MCF 10A (cell line): Measurements from ENCODE around the gene TRAPPC5. TPM values are rescaled to one million over a fixed set of nuclear protein-coding genes. Genes with fewer than 3 reads are reported as not detected.

Experiments
- BruUV-seq: library from RNA; stranded (reverse); fragments of 400-500 nt; replicated peaks from 2 replicates; lab custom pipeline; 2021; lab: Mats Ljungman, UMichigan
- CTCF ChIA-PET: fragments of 300-600 bp; sonication (Branson Sonifier 250); formaldehyde crosslinking; extraction: SDS; loops from one replicate; lab custom pipeline; 2021; ENCODE audit warnings: antibody characterized with exemption, inconsistent platforms; lab: Yijun Ruan, JAX
- POLR2A ChIA-PET: fragments of 300-600, 350-650 bp; sonication (Branson Sonifier 250); formaldehyde crosslinking; extraction: SDS; loops from one replicate; lab custom pipeline; 2020; ENCODE audit warnings: antibody characterized with exemption, inconsistent platforms; lab: Yijun Ruan, JAX
- DNase-seq: peaks from one replicate; pipeline ENCODE4 v3.0.0-alpha.2; 2018; ENCODE audit not compliant: unreplicated experiment
- H3K27ac Mint-ChIP-seq: one replicate; pipeline ENCODE4 v1.8.0; 2022; ENCODE audit warnings: mild to moderate bottlenecking, low read depth, mixed read lengths; ENCODE audit not compliant: unreplicated experiment
- H3K27me3 Mint-ChIP-seq: one replicate; pipeline ENCODE4 v1.8.0; 2022; ENCODE audit warnings: mixed read lengths; ENCODE audit not compliant: insufficient read depth, unreplicated experiment
- H3K36me3 Mint-ChIP-seq: one replicate; pipeline ENCODE4 v1.8.0; 2022; ENCODE audit warnings: mild to moderate bottlenecking, moderate library complexity, mixed read lengths; ENCODE audit not compliant: insufficient read depth, unreplicated experiment
- H3K4me1 Mint-ChIP-seq: one replicate; pipeline ENCODE4 v1.8.0; 2022; ENCODE audit warnings: mixed read lengths; ENCODE audit not compliant: insufficient read depth, unreplicated experiment
- H3K4me3 Mint-ChIP-seq: one replicate; pipeline ENCODE4 v1.8.0; 2022; ENCODE audit warnings: mild to moderate bottlenecking, moderate library complexity, mixed read lengths; ENCODE audit not compliant: unreplicated experiment
- H3K9me3 Mint-ChIP-seq: one replicate; pipeline ENCODE4 v1.8.0; 2022; ENCODE audit warnings: mixed read lengths; ENCODE audit not compliant: unreplicated experiment
- CTCF ChIP-seq: fragments of 200-600 bp; IDR thresholded peaks from one replicate; pipeline ENCODE4 v1.8.0; 2022; ENCODE audit warnings: antibody characterized with exemption, mild to moderate bottlenecking; ENCODE audit not compliant: unreplicated experiment
- intact Hi-C: fragments of 100-400 bp; cut with micrococcal nuclease; formaldehyde crosslinking; loops from 2 replicates; pipeline ENCODE4 v1.14.1; 2022
- total RNA-seq: library from RNA; stranded (reverse); gene quantifications from 2 replicates; pipeline ENCODE4 v1.2.3, GENCODE V29; 2022

The TRAPPC5 gene
- total RNA-seq, 1 experiment from 2014 or later: 123 TPM

- no TSS peak for BruUV-seq
- Mint-ChIP-seq H3K36me3 (peaks cover 21% of the 10 kb centered on the region), H3K27me3 (no peaks in the 10 kb centered on the region), H3K9me3 (no peaks in the 10 kb centered on the region), H3K27ac (no peak within 1 kb of the TSS), H3K4me3 (no peak within 1 kb of the TSS), H3K4me1 (peaks cover 18% of the 10 kb centered on the region)
- no peak for DNase-seq
- POLR2A ChIA-PET: interaction anchor here (0.7 kb wide), 1 partner anchor 241 kb away, joined by 3 read pairs; no protein-coding TSS in a partner anchor
- CTCF ChIA-PET: interaction anchor here (0.7 to 1.1 kb wide), 3 partner anchors 47 to 67 kb away, joined by 3 to 4 read pairs (median 3); partner anchors contain the start of gene TRAPPC5
- intact Hi-C loops: no loop called here
- TF ChIP-seq CTCF: no peak
Observed at GRCh38 chr19:7633698-7634097, 46.9 kb upstream of the TRAPPC5 start, which contains the start of gene PCP2. Gene PCP2 (minus strand): TSS chr19:7633719. CDS start chr19:7633457, 262 bp downstream.

- ChIA-PET CTCF (interaction anchor here (0.6 to 1.1 kb wide), 3 partner anchors 63 to 308 kb away, joined by 3 to 5 read pairs (median 3); partner anchors contain the start of gene TIMM44), POLR2A (interaction anchor here (0.6 to 1.2 kb wide), 5 partner anchors 9 to 165 kb away, joined by 3 to 5 read pairs (median 3); partner anchors contain the start of gene TRAPPC5)
- H3K4me1 Mint-ChIP-seq: peaks cover 5% of the 10 kb centered on the region
- peak overlapping the region; percentile 80 for H3K4me3 Mint-ChIP-seq
- intact Hi-C loops: no loop called here
- no peaks in the 10 kb centered on the region for H3K27me3 Mint-ChIP-seq
- H3K36me3 Mint-ChIP-seq: peaks cover 13% of the 10 kb centered on the region
- no peak for TF ChIP-seq CTCF
- H3K9me3 Mint-ChIP-seq: no peaks in the 10 kb centered on the region
- no peak for DNase-seq
- no peak overlapping the region for H3K27ac Mint-ChIP-seq
- BruUV-seq: no TSS peak
Observed at GRCh38 chr19:7635670-7636069, 45.0 kb upstream of the TRAPPC5 start.

- Mint-ChIP-seq H3K36me3 (peaks cover 12% of the 10 kb centered on the region), H3K27ac (no peak overlapping the region), H3K27me3 (no peaks in the 10 kb centered on the region), H3K4me1 (peaks cover 5% of the 10 kb centered on the region), H3K4me3 (peak overlapping the region; percentile 80), H3K9me3 (no peaks in the 10 kb centered on the region)
- intact Hi-C loops: no loop called here
- ChIA-PET CTCF (interaction anchor here (1.1 kb wide), 1 partner anchor 64 kb away, joined by 3 read pairs; no protein-coding TSS in a partner anchor), POLR2A (interaction anchor here (0.6 to 1.1 kb wide), 2 partner anchors 44 to 166 kb away, joined by 3 read pairs; partner anchors contain the start of gene TRAPPC5)
- TF ChIP-seq CTCF: no peak
- no TSS peak for BruUV-seq
- DNase-seq: no peak
Observed at GRCh38 chr19:7636317-7636690, 44.3 kb upstream of the TRAPPC5 start.

GRCh38 chr19:7636691-7637373 is 43.8 kb upstream of the TRAPPC5 start, which contains the start of gene STXBP2:
Gene STXBP2 (plus strand): TSS chr19:7637110. CDS start chr19:7637150, 40 bp downstream.
- H3K36me3 Mint-ChIP-seq: peaks cover 7% of the 10 kb centered on the region
- peaks cover 5% of the 10 kb centered on the region for H3K4me1 Mint-ChIP-seq
- no peaks in the 10 kb centered on the region for H3K9me3 Mint-ChIP-seq
- no peak for TF ChIP-seq CTCF
- peak within 1 kb of the TSS; percentile 80 for H3K4me3 Mint-ChIP-seq
- BruUV-seq: no TSS peak
- no peaks in the 10 kb centered on the region for H3K27me3 Mint-ChIP-seq
- CTCF ChIA-PET: interaction anchor here (1.1 to 1.6 kb wide), 4 partner anchors 16 to 64 kb away, joined by 3 to 10 read pairs (median 4); partner anchors contain the start of gene TRAPPC5
- peak within 1 kb of the TSS; percentile 90 for H3K27ac Mint-ChIP-seq
- intact Hi-C loops: no loop called here
- POLR2A ChIA-PET: interaction anchor here (0.7 to 2.3 kb wide), 6 partner anchors 8 to 68 kb away, joined by 3 to 10 read pairs (median 5); no protein-coding TSS in a partner anchor
- DNase-seq: peak; percentile 80
